Osteocyte (in vitro differentiated cells): ENCODE measurements around the gene KRTAP10-10. TPM values are rescaled to one million over a fixed set of nuclear protein-coding genes. Genes with fewer than 3 reads are reported as not detected.
"Not testable (repeated sequence)": the region's sequence is repeated elsewhere in the genome, so short reads cannot be mapped to it uniquely, and the experiment has no call there.

ENCODE experiments used
- DNase-seq: peaks from one replicate; pipeline ENCODE4 v3.0.0; 2021; ENCODE audit warnings: mixed read lengths; ENCODE audit not compliant: unreplicated experiment; ENCODE audit errors: extremely low spot score
- H3K27ac Mint-ChIP-seq: one replicate; pipeline ENCODE4 v1.8.0; 2021; ENCODE audit warnings: mild to moderate bottlenecking, mixed read lengths; ENCODE audit not compliant: unreplicated experiment
- H3K27me3 Mint-ChIP-seq: one replicate; pipeline ENCODE4 v1.8.0; 2021; ENCODE audit warnings: mixed read lengths; ENCODE audit not compliant: unreplicated experiment
- H3K36me3 Mint-ChIP-seq: one replicate; pipeline ENCODE4 v1.8.0; 2021; ENCODE audit warnings: mixed read lengths; ENCODE audit not compliant: unreplicated experiment
- H3K4me1 Mint-ChIP-seq: one replicate; pipeline ENCODE4 v1.8.0; 2021; ENCODE audit warnings: mixed read lengths; ENCODE audit not compliant: unreplicated experiment
- H3K4me3 Mint-ChIP-seq: one replicate; pipeline ENCODE4 v1.8.0; 2021; ENCODE audit warnings: mild to moderate bottlenecking, moderate library complexity, mixed read lengths; ENCODE audit not compliant: unreplicated experiment
- H3K9me3 Mint-ChIP-seq: one replicate; pipeline ENCODE4 v1.8.0; 2021; ENCODE audit warnings: mixed read lengths; ENCODE audit not compliant: unreplicated experiment
- long read RNA-seq: library from polyadenylated mRNA; unstranded; transcript quantifications from one replicate; pipeline ENCODE4 v2.0.0, GENCODE V29; 2021
- total RNA-seq: library from RNA; stranded (reverse); gene quantifications from 2 replicates; pipeline ENCODE4 v1.2.1, GENCODE V29; 2021
- TF ChIP-seq, protein P1 (sequence below): fragments of 200-600 bp; sonication (generic); IDR thresholded peaks from 2 replicates; pipeline ENCODE4 v1.5.0; 2021; ENCODE audit warnings: antibody characterized with exemption, mild to moderate bottlenecking, moderate library complexity

KRTAP10-10 gene, protein sequence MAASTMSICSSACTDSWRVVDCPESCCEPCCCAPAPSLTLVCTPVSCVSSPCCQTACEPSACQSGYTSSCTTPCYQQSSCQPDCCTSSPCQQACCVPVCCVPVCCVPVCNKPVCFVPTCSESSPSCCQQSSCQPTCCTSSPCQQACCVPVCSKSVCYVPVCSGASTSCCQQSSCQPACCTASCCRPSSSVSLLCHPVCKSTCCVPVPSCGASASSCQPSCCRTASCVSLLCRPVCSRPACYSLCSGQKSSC
- not detected in 2 replicates for total RNA-seq
- long read RNA-seq, result 0 reads

GRCh38 chr21:44637018-44637850, at the start of gene KRTAP10-10:
Gene KRTAP10-10 (plus strand): TSS chr21:44637356. CDS start chr21:44637418, 62 bp downstream.
- H3K9me3 Mint-ChIP-seq, result peaks cover 12% of the 10 kb centered on the region
- TF ChIP-seq, protein P1, sequence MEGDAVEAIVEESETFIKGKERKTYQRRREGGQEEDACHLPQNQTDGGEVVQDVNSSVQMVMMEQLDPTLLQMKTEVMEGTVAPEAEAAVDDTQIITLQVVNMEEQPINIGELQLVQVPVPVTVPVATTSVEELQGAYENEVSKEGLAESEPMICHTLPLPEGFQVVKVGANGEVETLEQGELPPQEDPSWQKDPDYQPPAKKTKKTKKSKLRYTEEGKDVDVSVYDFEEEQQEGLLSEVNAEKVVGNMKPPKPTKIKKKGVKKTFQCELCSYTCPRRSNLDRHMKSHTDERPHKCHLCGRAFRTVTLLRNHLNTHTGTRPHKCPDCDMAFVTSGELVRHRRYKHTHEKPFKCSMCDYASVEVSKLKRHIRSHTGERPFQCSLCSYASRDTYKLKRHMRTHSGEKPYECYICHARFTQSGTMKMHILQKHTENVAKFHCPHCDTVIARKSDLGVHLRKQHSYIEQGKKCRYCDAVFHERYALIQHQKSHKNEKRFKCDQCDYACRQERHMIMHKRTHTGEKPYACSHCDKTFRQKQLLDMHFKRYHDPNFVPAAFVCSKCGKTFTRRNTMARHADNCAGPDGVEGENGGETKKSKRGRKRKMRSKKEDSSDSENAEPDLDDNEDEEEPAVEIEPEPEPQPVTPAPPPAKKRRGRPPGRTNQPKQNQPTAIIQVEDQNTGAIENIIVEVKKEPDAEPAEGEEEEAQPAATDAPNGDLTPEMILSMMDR, result no peak
- no peak within 1 kb of the TSS for H3K27ac Mint-ChIP-seq
- no peaks in the 10 kb centered on the region for H3K4me1 Mint-ChIP-seq
- no peak within 1 kb of the TSS for H3K4me3 Mint-ChIP-seq
- peaks cover 16% of the 10 kb centered on the region for H3K27me3 Mint-ChIP-seq
- no peaks in the 10 kb centered on the region for H3K36me3 Mint-ChIP-seq
- peak; percentile 80 for DNase-seq

- DNase-seq, result no peak
- H3K27me3 Mint-ChIP-seq, result peaks cover 35% of the 10 kb centered on the region
- TF ChIP-seq, protein P1, result no peak
- H3K4me3 Mint-ChIP-seq, result no peak overlapping the region
- no peaks in the 10 kb centered on the region for H3K9me3 Mint-ChIP-seq
- no peak overlapping the region for H3K27ac Mint-ChIP-seq
- H3K4me1 Mint-ChIP-seq, result peaks cover 3% of the 10 kb centered on the region
- no peaks in the 10 kb centered on the region for H3K36me3 Mint-ChIP-seq
Observed at GRCh38 chr21:44589094-44589493, 48.1 kb upstream of the KRTAP10-10 start.

GRCh38 chr21:44589586-44590305, 47.4 kb upstream of the KRTAP10-10 start:
- H3K27me3 Mint-ChIP-seq, result peaks cover 35% of the 10 kb centered on the region
- no peak for DNase-seq
- H3K36me3 Mint-ChIP-seq, result no peaks in the 10 kb centered on the region
- H3K4me3 Mint-ChIP-seq, result no peak overlapping the region
- H3K27ac Mint-ChIP-seq, result no peak overlapping the region
- TF ChIP-seq, protein P1, result no peak
- H3K4me1 Mint-ChIP-seq, result peaks cover 3% of the 10 kb centered on the region
- H3K9me3 Mint-ChIP-seq, result no peaks in the 10 kb centered on the region

DNA sequence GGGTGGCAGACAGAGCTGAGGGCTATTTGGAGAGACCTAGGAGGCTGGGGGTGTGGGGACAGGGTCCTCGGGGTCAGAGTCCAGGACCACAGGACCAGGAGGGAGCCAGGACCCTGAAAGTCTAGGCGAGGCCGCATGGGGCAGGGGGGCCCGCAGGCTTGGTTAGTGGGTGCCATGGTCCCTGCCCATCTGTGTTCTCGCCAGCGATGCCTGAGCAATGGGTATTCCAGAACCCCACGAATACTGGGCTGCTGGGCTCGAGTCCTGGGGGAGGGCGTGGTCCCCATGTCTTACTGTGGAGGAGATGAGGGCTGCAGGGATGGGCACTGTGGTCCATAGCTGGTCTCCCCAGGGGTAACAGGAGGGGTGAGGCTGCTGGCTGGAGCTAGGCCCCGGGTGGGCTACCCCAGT, 46.8 kb upstream of the KRTAP10-10 start:
- Mint-ChIP-seq H3K36me3 (no peaks in the 10 kb centered on the region), H3K27ac (no peak overlapping the region), H3K4me3 (no peak overlapping the region), H3K9me3 (no peaks in the 10 kb centered on the region), H3K4me1 (peaks cover 3% of the 10 kb centered on the region), H3K27me3 (peaks cover 34% of the 10 kb centered on the region)
- DNase-seq, result peak; percentile 81
- TF ChIP-seq, protein P1, result no peak

DNA sequence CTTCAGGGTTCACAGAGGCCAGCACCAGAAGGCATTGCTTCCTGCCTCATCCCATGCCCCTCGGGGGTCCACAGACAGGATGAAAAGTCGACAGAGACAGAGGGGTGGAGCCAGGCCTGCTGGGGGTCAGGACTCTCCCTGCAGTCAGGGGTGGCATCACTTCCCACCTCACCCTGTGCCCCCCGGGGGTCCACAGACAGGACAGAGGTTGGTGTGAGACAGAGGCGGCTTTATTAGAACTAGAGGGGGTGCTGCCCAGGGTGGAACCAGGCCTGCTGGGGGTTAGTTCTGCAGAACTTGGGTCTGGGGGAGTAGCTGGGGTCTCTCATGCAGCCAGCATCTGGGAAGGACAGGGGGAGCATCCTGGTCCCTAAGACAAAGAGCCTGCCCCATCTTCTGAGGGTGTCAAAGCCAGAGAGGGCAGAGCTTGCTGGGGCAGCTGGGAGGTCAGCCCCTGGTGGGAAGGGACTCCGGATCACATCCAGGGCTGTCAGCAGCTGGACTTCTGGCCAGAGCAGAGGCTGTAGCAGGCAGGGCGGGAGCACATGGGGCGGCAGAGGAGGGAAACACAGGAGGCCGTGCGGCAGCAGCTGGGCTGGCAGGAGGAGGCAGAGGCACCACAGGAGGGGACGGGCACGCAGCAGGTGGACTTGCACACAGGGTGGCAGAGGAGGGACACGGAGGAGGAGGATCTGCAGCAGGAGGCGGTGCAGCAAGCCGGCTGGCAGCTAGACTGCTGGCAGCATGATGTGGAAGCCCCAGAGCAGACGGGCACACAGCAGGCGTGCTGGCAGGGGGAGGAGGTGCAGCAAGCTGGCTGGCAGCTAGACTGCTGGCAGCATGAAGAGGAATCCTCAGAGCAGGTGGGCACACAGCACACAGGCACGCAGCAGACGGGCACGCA, 46.0 kb upstream of the KRTAP10-10 start:
- H3K27me3 Mint-ChIP-seq, result peaks cover 32% of the 10 kb centered on the region
- H3K27ac Mint-ChIP-seq, H3K4me3 Mint-ChIP-seq, H3K9me3 Mint-ChIP-seq, H3K36me3 Mint-ChIP-seq, H3K4me1 Mint-ChIP-seq: not testable (repeated sequence)
- DNase-seq, result peak; percentile 74

DNA sequence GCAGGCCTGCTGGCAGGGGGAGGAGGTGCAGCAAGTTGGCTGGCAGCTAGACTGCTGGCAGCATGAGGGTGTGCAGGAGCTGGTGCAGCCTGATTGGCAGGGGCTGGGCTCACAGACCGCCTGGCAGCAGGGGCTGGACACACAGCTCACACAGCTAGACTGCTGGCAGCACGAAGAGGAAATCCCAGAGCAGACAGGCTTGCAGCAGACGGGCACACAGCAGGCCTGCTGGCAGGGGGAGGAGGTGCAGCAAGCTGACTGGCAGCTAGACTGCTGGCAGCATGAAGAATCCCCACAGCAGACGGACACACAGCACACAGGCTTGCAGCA, 45.4 kb upstream of the KRTAP10-10 start:
- H3K4me3 Mint-ChIP-seq, H3K4me1 Mint-ChIP-seq, H3K27ac Mint-ChIP-seq, H3K9me3 Mint-ChIP-seq, H3K36me3 Mint-ChIP-seq: not testable (repeated sequence)
- H3K27me3 Mint-ChIP-seq, result peaks cover 32% of the 10 kb centered on the region
- DNase-seq, result peak; percentile 32
